Measurements from ENCODE around the gene MS4A4A.
"Not testable (repeated sequence)": the region's sequence is repeated elsewhere in the genome, so short reads cannot be mapped to it uniquely, and the experiment has no call there.

MS4A4A gene

GRCh38 chr11:60301884-60302283 lies 21.4 kb downstream of the MS4A4A start:
- DNase-seq (ENCODE audit: low read depth, low spot score) = not testable (repeated sequence)

DNA sequence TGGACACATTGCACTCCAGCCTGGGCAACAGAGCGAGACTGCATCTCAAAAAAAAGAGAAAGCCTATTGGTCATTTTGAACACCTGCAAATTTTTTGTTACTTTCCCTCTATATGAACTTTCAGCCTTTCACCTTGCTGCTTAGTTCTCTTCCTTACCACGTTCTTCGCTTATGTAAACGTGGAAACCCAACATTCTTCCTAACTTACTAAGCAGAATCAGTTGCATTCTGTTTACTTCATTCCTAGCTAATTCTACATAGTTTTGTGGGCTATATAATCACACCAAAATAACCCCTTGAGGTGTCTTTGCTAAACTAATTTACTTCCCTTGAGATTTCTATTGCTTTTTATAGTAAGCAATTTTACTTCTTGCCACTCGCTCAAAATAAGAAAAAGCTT lies 23.2 kb downstream of the MS4A4A start:
- no peak for DNase-seq (ENCODE audit: low read depth, low spot score)

DNA sequence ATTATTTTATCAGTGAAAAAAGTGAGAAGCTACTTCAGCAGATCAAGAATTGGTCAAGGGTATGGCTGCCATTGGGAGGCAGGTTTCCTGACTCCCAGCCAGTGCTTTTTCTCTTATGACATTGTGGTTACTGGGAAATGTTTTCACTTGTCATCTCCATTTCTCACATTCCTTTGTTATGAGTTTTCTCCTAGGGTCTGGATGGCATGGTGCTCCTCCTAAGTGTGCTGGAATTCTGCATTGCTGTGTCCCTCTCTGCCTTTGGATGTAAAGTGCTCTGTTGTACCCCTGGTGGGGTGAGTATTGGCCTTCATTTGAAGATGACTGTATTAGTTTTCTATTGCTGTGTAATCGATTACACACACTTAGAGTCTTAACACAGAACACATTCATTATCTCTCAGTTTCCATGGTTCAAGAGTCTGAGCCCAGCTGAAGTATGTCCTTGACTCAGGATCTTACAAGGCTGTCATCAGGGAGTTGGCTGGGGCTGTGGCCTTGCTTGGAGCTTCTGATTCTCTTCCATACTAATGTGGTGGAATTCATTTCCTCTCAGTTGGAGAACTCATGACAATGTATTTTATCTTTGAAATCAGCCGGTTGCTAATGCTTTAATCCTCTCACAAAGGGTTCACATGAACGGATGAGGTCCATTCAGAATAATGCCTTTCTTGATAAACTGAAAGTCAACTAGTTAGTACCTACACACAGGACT lies 25.6 kb downstream of the MS4A4A start:
- DNase-seq (ENCODE audit: low read depth, low spot score) = no peak

DNA sequence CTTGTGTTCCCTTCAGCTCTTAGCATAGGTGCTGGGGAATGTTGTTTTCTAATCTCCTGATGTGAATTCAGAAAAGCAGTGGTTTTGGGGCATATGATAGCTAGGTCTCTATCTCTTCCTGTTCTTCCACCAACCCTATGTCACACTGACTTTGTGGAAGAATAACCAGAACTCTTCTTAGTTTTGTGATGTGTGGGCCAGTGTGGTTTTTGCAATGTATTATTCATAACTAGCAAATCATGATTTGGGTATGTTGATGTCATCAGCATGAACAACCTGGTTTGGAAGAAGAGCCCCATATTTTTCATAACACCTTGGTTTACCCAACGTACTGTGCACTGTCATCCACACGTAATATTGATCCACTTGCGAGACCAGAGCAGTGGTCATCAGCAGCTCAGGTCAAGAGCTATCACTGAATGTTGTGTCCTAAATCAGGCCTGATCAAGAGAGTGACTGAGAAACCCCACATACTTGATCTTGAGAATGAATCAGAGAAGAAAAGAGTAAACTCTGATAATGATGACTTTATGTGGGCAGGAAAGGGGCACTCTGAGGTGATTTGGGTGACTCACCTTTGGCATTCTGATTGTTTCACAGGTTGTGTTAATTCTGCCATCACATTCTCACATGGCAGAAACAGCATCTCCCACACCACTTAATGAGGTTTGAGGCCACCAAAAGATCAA lies 27.2 kb downstream of the MS4A4A start:
- no peak for DNase-seq (ENCODE audit: low read depth, low spot score)

DNA sequence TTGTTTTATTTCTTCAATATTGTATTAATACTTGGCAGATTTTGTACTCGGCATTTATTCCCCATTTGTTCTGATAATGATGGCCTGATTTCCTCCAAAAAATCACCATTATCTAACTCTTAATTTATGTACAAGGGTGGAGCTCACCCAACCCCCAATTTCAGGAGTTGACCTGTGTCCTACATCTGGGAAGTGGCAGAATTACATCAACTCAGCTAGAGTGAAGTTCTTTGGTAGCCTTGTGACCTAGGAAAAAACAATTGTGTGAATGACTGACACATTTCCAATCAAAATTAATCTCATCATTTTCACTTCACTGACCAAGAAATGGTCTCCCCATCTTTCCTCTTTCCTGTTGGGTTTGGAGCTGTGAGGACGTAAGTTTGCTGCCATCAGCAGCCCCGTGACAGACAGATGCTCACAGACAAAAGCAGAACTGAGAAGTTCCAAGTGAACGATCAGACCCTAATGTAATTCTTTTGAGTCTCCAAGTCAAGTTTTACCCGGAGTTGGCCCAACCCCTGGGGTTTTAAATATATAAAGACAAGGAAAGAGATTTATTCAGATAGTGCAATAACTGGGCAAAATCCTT lies 30.0 kb downstream of the MS4A4A start:
- no peak for DNase-seq (ENCODE audit: low read depth, low spot score)

DNA sequence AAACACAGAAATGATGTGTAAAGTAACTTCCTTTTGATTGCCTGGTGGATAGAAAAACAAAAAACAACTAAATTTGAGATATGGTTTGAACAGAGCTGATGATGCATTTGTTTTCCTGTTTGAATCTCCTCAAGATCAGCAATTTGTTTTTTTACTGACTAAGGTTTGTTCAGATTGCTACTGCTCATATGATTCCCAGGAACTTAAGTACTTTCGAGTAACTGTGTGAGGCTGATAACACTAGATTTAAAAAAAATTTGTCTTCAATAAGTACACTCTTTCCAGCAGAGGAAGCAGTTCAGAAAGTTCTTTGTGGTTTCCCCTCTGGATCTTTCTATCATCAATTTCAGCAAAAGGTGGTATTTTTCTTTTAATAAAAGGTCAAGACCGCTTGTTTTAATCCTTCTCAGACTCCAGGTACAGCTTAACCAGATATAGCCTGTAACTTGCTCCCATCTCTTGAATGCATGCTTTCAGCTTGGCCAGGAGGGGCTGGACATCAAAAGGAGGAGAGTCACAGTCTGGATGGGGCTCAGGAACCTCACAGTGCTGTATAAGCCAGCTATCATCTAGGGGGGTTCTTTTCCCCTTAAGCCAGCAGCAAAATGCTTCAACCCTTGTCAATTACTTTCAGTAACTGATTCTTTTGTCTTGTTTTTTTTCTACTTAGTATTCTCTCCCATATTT lies 34.3 kb downstream of the MS4A4A start:
- no peak for DNase-seq (ENCODE audit: low read depth, low spot score)

DNA sequence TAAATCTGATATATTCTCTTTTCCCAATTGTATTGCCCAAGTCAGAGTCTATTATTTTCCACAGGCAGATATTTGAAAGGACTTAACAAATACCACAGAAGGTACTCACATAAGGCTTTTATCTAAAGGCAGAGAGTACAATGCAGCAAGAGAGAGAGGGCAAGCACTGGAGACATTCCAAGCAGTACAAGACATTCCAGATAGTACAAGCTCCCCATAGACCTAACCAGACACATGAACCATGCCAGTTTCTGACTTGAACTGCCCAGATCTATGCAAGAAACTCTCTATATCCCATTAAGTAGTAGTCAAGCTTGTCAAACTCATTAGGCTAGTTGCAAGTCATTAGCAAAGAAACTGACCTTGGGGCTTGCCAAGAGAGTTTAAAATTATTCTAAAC lies 35.4 kb downstream of the MS4A4A start:
- no peak for DNase-seq (ENCODE audit: low read depth, low spot score)

GRCh38 chr11:60316317-60316716 lies 35.9 kb downstream of the MS4A4A start:
- DNase-seq (ENCODE audit: low read depth, low spot score) = no peak

DNA sequence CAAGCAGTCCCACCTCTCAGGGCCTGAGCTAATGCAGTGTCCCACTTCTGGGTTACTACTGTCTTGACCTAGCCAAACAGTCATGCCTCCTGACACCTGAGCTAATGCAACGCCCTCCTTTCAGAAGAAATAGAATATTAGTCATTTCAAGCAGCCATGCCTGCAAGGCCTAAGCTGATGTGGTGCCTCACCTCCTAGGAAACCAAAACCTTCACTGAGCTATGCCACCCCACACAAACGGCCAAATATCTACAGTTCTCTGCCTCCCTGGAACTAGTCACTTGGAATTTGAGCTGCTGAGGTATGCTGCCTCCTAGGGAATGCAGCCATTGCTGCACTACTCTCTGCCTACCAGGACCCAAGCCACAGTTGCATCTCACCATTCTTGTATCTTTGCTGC lies 38.3 kb downstream of the MS4A4A start:
- no peak for DNase-seq (ENCODE audit: low read depth, low spot score)

DNA sequence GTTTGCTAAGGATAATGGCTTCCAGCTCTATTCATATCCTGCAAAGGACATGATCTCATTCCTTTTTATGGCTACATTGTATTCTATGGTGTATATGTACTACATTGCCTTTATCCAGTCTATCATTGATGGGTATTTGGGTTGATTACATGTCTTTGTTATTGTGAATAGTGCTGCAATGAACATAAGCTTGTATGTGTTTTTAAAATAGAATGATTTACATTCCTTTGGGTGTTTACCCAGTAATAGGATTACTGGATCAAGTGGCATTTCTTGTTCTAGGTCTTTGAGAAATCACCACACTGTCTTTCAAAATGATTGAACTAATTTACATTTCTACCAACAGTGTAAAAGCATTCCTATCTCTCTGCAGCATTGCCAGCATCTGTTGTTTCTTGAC lies 40.6 kb downstream of the MS4A4A start:
- DNase-seq (ENCODE audit: low read depth, low spot score) = no peak

DNA sequence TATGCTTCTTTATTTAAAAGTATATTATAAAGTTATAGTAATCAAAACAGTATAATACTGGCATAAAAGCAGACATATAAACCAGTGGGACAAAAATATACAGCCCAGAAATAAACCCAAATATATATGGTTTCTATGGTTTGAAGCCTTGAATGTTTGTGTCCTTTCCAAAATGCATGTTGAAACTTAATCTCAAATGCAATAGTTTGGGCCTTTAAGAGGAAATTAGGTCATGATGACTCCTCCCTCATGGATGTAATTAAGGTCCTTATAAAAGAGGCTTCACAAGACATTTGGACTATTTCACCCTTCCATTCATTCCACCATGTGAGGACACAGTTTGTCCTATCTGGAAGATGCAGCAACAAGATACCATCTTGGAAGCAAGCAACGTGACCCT lies 46.5 kb downstream of the MS4A4A start, which contains the start of gene MS4A6E:
MS4A6E (plus strand) TSS at position 301 of the 400 bp plus-strand sequence. CDS start 7,641 bp downstream, outside the sequence.
- DNase-seq (ENCODE audit: low read depth, low spot score) = no peak

DNA sequence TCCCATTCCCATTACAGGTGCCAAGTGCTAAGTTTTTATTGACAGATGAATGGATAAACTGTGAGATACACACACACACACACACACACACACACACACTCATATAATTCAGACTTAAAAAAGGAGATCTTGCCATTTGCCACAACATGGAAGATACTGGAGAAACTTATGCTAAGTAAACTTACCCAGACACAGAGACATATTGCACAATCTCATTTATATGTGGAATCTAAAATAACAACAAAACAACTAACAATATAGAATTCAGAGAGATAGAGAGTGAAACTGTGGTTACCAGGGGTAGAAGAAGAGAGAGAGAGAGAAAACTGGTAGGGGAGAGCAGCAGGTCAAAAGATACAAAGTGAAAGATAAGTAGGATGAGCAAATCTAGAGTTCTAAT lies 48.0 kb downstream of the MS4A4A start:
- DNase-seq (ENCODE audit: low read depth, low spot score) = no peak

GRCh38 chr11:60332846-60333245 lies 52.4 kb downstream of the MS4A4A start:
- DNase-seq (ENCODE audit: low read depth, low spot score) = no peak

DNA sequence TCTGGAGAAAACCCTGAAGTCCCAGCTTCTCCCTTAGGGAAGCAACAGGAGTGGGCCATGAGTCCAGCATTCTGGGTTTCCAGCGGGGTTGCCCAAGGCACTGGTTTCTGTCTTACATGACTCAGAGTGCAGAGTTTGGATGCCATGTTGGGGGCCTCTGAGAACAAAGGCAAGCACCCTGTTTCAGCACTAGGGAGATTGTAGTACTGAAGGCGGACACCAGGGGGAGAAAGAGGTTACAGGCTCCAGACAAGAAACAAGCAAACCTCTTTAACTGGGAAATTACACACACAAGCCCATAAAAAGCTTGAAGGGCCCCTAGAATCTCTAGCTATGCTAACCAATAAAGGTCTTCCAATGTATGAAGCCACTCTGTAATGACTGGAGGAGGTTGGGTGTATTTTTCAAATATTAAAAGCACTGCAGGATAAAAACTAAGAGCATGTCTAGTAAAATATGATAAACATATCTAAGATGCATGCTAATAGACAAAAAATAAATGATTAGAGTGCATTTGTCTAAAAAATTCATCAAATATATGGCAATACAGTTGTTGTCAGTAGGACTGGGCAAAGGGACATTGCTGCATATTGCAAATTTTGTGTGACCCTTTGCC lies 53.6 kb downstream of the MS4A4A start:
- peak; percentile 32 for DNase-seq (ENCODE audit: low read depth, low spot score)

GRCh38 chr11:60336767-60337391 lies 56.4 kb downstream of the MS4A4A start:
- no peak for DNase-seq (ENCODE audit: low read depth, low spot score)

- DNase-seq (ENCODE audit: low read depth, low spot score) = no peak
Measured at GRCh38 chr11:60338053-60338452, 57.6 kb downstream of the MS4A4A start.

DNA sequence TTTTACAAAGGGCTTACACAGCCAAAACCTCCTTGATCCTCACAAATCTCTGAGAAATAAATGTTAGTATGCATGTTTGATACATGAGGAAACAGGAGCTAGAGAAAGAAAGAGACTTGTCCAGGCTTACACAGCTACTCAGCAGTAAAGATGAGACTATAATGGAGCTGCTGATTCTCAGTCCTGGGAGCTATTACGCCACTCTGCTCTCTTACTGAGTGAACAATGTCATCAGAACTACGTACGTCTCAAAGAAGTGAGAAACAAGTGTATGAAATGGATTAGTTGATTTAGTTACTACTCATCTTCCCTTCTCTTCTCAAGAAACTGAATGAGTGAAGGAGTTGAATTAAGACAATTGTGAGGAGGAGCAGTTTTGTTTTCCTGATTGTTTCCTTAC lies 58.9 kb downstream of the MS4A4A start:
- DNase-seq (ENCODE audit: low read depth, low spot score) = no peak

GRCh38 chr11:60343094-60343704 lies 62.7 kb downstream of the MS4A4A start:
- no peak for DNase-seq (ENCODE audit: low read depth, low spot score)

GRCh38 chr11:60344146-60344545 lies 63.7 kb downstream of the MS4A4A start:
- no peak for DNase-seq (ENCODE audit: low read depth, low spot score)

DNA sequence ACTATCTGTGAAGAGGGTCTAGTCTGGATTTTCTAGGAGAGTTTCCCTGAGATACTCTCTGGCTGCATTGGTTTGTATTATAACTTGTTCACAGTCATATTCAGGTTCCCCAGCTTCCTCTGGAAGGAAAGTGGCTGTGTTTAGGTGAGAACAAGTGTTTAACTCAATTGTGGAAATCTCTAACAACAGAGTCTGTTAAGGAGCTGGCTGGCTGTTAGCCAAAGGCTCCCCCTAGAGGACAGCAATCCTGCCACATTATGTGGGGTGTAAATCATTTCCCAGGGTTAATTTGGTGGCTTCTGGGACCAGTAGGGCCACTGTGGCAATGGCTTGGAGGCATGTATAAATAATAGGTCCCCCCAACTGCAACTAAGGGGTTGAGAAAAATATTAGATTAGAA lies 65.0 kb downstream of the MS4A4A start:
- DNase-seq (ENCODE audit: low read depth, low spot score) = no peak
